DMS79 (cell line): ENCODE results near the gene EPB41L5.

Experiments used
- DNase-seq: peaks from one replicate; lab custom pipeline; 2025; lab: John Stamatoyannopoulos, UW

Gene EPB41L5

DNA sequence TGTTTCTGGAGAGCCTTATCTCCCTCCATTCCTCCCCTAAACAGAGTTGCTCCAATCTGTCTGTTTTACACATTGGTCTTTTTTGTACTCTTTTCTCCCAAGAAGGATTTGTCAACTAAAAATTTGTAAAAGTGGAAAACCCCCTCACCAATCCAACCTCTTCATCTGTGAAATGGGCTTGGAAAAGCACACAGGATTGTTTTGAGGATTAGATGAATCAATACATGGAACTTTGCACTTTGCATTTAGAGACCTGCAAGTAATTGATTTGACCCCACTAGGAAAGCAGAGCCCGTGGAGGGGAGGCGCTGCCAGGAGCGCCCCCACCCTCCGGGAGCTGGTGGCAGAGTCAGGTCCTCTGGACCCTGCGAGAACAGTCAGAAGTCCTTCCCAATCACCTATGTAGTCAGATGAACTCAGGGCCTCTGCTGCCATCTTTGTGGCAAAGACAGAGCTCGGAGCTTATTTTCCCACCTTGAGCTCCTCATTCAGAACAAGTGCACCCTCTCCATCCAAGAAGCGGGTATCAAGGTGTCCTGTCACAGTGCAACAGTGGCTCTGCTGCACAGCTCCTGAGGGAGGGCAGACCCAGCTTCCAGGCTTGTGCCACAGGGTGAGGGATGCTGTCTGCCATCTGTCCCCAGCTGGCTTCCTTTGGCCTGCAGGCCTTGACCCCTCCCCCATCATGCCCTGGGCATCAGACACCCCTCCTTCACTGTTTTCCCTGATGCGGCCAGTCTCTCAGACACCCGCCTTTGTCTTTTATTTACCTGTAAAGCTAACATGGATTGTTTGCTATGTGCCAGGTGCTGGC is 212.1 kb downstream of the EPB41L5 start:
- no peak for DNase-seq

DNA sequence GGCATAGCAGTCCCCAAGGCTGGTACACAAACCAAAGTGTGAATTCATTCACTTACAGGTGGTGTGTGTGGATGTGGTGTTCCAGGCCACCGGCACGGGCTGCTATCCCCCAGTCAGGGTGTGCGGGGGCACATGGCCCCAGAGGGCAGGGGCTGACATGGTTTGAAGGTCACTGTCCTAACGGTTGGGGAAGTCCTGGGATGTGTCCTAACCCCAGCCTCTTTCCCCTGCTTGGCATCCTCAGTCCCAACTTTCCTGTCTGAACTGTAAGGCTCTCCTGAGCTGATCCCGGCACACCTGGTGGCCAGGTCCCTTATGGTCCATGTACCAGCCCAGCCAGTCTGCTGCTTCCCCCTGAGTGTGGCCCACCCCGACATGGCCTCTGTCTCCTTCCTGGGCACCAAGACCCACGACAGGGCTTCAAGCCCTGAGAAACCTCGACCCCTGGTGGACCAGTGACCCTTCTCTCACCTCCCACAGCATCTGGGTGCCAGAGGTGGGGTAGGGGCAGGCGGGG is 212.7 kb downstream of the EPB41L5 start:
- no peak for DNase-seq

DNA sequence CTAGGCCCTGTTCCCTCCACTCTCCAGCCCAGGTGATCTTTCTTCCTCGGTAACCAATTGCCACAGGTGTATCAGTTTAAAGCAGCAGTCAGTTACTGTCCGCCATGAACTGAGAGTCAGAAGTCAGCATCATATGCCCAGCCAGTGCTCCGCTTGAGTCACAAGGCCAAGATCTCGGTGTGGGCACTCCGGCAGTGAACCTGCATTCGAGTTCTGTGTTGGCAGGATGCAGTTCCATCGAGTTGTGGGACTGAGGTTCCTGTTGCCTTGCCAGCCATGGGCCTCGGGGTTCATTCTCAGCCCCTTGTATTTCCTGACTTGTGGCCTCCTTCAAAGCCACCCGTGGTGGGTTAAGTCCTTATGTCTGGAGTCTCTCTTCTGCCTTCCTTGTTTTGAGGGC is 213.4 kb downstream of the EPB41L5 start:
- DNase-seq = no peak

DNA sequence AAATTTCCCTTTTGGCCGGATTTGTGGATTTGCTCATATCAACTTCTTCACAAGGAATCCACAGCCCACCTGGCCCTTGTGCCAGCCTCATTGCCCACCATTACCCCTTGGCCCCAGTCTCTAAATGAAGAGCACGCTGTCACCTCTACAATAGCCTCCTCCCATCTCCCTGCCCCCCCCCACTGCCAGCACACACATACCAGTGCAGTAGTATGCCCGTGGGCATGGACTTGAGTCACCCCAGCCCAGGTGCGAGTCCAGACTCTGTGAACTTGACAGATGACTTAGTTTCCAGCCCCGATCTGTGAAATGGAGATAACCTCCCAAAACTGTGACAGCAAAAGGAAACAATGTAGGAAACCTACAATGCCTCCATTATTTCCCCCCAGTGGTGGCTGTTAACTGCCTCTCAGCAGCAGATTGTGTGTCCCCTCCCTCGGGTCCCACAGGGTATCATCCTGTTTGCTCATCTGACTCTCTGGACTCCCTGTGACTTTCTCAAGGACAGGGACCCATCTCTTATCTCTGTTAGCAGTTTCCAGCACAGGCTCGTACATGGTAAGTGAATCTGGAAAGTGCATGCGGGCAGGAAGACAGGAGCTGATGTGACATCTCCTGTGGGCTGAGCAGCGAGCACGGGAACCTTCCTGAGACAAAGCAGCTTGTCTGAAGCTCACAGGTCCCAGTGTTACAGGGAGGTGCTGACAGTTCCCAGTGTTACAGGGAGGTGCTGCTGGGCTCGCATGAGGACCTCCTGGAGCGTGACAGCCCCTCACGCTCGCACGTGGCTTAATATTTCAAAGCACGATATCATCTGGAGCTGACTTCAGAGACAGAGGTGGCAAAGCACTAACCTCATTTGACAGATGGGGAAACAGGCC is 214.5 kb downstream of the EPB41L5 start:
- no peak for DNase-seq

DNA sequence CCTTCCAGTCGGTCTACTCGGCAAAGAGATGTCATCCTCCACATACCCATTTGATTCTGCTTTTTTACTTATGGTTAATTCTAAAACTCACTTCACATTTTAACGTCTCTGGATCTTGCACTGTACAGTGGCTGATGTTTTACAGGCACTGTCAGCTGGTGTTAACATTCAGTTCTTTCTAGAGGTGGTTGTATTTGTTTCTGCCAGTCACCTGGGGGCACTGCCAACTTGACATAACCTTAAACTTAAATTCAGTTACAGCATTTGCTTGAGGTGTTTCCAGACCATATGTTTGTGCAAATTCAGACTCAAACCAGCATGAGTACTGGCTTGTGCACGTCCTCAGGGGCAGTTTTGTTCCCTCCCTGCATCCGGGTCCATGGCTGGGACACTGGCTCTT is 215.6 kb downstream of the EPB41L5 start:
- no peak for DNase-seq
